ENCODE data around the gene S100B. TPM values are rescaled to one million over a fixed set of nuclear protein-coding genes. Genes with fewer than 3 reads are reported as not detected.

The S100B gene
- total and polyA plus RNA-seq, 2 donors (not counting 1 experiment from before 2014, with no cell fraction given) = 0.24 TPM; not detected in 1

DNA sequence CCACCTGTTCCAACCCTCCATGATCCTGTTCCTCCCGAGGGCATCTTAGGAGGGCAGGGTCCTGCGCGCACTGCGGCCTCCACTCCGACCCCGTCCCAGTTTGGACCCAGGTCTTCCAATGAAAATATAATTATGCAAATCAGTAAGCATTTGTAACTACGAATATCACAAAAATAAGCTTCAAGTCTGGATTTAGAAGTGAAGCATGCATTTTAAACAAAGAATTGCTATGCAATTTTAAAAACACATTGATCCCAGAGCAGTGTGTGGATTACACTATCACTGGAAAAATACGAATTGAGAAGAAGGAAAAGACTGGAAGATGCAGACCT, 31.3 kb upstream of the S100B start:
- Histone ChIP-seq H2AFZ (ENCODE audit: insufficient read depth, low read depth, low read length, poor library complexity, severe bottlenecking) (peak overlapping the region; percentile 92), H3K4me2 (replicated peaks; ENCODE audit: low read depth, low read length, poor library complexity, severe bottlenecking) (peak overlapping the region; percentile 95), H3K4me1 (ENCODE audit: control insufficient read depth in 2 of 2, insufficient read depth in 2 of 2, low read length in 2 of 2) (peaks cover 20 to 36% of the 10 kb centered on the region in 2 donors), H3K27me3 (replicated peaks in 1 of 4; ENCODE audit: control extremely low read depth in 1 of 4, control insufficient read depth in 3 of 4, insufficient read depth in 4 of 4, low read length in 3 of 4) (no peaks in the 10 kb centered on the region), H3K9me3 (ENCODE audit: control extremely low read depth in 1 of 3, control insufficient read depth in 2 of 3, insufficient read depth in 1 of 3, low read length in 2 of 3) (no peaks in the 10 kb centered on the region), H3K27ac (ENCODE audit: low read length in 2 of 2) (peak overlapping the region; percentile 78 to 90), H4K20me1 (ENCODE audit: control insufficient read depth, insufficient read depth, low read length, poor library complexity, severe bottlenecking) (peaks cover 21% of the 10 kb centered on the region), H3K4me3 (ENCODE audit: control extremely low read depth in 1 of 5, extremely low read depth in 1 of 5, insufficient read depth in 1 of 5, low read depth in 2 of 5, low read length in 4 of 5) (peak overlapping the region; percentile 75 to 100 (median 99)), H3K36me3 (replicated peaks in 1 of 2; ENCODE audit: control extremely low read depth in 1 of 2, control insufficient read depth in 1 of 2, extremely low read depth in 1 of 2, insufficient read depth in 2 of 2, low read length in 1 of 2) (peaks cover 0 to 9% of the 10 kb centered on the region in 2 experiments), H3K79me2 (ENCODE audit: control insufficient read depth, insufficient read depth, low read length) (peaks cover 40% of the 10 kb centered on the region), H3K9ac (ENCODE audit: low read length) (peak overlapping the region; percentile 97)
- CTCF ChIA-PET = interaction anchor here (0.6 to 1.3 kb wide), 3 partner anchors 20 to 492 kb away, joined by 3 to 4 read pairs (median 4); no protein-coding TSS in a partner anchor
- ATAC-seq (ENCODE audit: low read depth) (no peak), DNase-seq (no peak)
- 17% methylated on average over 1 of the region's 8 CpGs for WGBS (ENCODE audit: insufficient coverage)
- peaks cover 5% of the 10 kb centered on the region for H3K27me3 Mint-ChIP-seq
- POLR2A ChIA-PET = interaction anchor here (0.5 to 0.9 kb wide), 4 partner anchors 10 to 1756 kb away, joined by 3 to 8 read pairs (median 4); no protein-coding TSS in a partner anchor
- peak overlapping the region; percentile 94 for H3K27ac Mint-ChIP-seq
- H3K9me3 Mint-ChIP-seq (ENCODE audit: insufficient read depth) = no peaks in the 10 kb centered on the region
- H3K4me3 Mint-ChIP-seq = peak overlapping the region; percentile 91
- peaks cover 48% of the 10 kb centered on the region for H3K4me1 Mint-ChIP-seq
- intact Hi-C loops (cut with micrococcal nuclease) = no loop called here
- TF ChIP-seq EZH2 (IDR thresholded peaks at IDR 0.05; ENCODE audit: borderline replicate concordance, insufficient read depth, low read depth, low read length, poor library complexity, severe bottlenecking) = no peak
- TF ChIP-seq, protein P1, sequence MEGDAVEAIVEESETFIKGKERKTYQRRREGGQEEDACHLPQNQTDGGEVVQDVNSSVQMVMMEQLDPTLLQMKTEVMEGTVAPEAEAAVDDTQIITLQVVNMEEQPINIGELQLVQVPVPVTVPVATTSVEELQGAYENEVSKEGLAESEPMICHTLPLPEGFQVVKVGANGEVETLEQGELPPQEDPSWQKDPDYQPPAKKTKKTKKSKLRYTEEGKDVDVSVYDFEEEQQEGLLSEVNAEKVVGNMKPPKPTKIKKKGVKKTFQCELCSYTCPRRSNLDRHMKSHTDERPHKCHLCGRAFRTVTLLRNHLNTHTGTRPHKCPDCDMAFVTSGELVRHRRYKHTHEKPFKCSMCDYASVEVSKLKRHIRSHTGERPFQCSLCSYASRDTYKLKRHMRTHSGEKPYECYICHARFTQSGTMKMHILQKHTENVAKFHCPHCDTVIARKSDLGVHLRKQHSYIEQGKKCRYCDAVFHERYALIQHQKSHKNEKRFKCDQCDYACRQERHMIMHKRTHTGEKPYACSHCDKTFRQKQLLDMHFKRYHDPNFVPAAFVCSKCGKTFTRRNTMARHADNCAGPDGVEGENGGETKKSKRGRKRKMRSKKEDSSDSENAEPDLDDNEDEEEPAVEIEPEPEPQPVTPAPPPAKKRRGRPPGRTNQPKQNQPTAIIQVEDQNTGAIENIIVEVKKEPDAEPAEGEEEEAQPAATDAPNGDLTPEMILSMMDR (IDR thresholded peaks at IDR 0.05) = no peak

Measured in B cell (primary cell).